ENCODE results near the gene MAGI2. TPM values are rescaled to one million over a fixed set of nuclear protein-coding genes. Genes with fewer than 3 reads are reported as not detected.
"Not testable (repeated sequence)": the region's sequence is repeated elsewhere in the genome, so short reads cannot be mapped to it uniquely, and the experiment has no call there.

Gene MAGI2
- total RNA-seq, 2 experiments from 2014 or later: 0.03 to 0.17 TPM

DNA sequence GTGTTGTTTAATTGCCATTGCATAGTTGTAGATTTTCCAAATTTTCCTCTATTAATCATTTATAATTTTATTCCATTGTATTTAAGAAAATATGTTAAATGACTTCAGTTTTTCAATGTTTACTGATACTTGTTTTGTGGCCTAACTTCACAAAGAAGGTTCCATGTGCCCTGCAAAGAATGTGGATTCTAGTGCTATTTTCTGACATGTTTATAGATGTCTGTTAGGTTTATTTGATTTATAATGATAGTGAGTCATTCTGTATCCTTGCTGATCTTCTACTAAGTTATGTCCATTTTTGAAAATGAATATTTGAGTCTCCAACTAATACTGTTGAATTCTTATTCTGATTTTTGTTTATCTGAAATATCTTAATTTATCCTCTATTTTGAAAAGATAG lies 369.0 kb downstream of the MAGI2 start:
- ChIA-PET POLR2A (no interaction called here), CTCF (ENCODE audit: unreplicated experiment) (no interaction called here)
- no peaks in the 10 kb centered on the region for H3K9me2 ChIP-seq (ENCODE audit: insufficient read depth, low read length)
- no peak overlapping the region for H2AFZ ChIP-seq (ENCODE audit: low read length)
- no peaks in the 10 kb centered on the region for H4K20me1 ChIP-seq (ENCODE audit: insufficient read depth, low read length)
- no peaks in the 10 kb centered on the region for H3K9me3 ChIP-seq (ENCODE audit: low read length)
- no peaks in the 10 kb centered on the region for H3K79me2 ChIP-seq (ENCODE audit: insufficient read depth, low read depth, low read length)
- no peak overlapping the region for H3K27ac ChIP-seq (ENCODE audit: low read depth, low read length, poor library complexity, severe bottlenecking)
- intact Hi-C loops (cut with micrococcal nuclease; ENCODE audit: unreplicated experiment): no loop called here
- H3K4me2 ChIP-seq (ENCODE audit: low read length): no peak overlapping the region
- H3K4me3 ChIP-seq (ENCODE audit: low read depth, low read length, poor library complexity, severe bottlenecking): no peak overlapping the region
- no peaks in the 10 kb centered on the region for H3K36me3 ChIP-seq (ENCODE audit: insufficient read depth, low read length)
- no peaks in the 10 kb centered on the region for H3K4me1 ChIP-seq (ENCODE audit: insufficient read depth, low read length, poor library complexity, severe bottlenecking)
- no peak for DNase-seq (ENCODE audit: low spot score)
- no TSS peak for BruUV-seq (replicated peaks)
- no peak for TF ChIP-seq EZH2phosphoT487 (IDR thresholded peaks at IDR 0.05; ENCODE audit: borderline replicate concordance, low read depth, low read length)
- TF ChIP-seq, protein P1, sequence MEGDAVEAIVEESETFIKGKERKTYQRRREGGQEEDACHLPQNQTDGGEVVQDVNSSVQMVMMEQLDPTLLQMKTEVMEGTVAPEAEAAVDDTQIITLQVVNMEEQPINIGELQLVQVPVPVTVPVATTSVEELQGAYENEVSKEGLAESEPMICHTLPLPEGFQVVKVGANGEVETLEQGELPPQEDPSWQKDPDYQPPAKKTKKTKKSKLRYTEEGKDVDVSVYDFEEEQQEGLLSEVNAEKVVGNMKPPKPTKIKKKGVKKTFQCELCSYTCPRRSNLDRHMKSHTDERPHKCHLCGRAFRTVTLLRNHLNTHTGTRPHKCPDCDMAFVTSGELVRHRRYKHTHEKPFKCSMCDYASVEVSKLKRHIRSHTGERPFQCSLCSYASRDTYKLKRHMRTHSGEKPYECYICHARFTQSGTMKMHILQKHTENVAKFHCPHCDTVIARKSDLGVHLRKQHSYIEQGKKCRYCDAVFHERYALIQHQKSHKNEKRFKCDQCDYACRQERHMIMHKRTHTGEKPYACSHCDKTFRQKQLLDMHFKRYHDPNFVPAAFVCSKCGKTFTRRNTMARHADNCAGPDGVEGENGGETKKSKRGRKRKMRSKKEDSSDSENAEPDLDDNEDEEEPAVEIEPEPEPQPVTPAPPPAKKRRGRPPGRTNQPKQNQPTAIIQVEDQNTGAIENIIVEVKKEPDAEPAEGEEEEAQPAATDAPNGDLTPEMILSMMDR (conservative IDR thresholded peaks at IDR 0.05; ENCODE audit: low read length): no peak

DNA sequence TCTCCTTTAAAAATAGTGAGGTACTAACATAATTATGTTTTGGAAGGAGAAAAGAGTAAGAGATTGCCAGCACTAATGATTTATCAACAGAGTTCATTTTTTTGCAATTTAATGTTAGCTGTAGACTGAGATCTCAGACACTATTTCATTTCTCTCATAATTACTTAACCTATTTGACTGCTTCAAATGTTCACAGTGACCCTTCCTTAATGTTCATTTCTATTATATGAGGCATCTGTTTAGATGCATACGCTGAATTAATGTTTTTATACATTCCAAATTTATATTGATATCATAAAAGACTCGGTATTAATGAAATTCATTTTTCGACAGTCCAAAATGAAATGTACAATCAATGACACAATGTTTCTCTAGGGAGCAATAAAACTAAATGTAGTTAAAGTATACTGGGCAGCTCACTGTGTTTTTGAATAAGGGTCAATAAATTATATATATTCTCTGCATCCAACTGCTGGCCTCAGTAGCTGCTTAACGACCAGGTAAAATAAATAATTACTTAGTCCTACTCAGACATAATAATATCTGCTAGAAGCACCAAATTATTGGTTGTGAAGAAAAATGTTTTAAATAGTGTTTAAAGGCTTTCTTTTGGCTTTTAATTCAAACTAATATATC lies 373.4 kb downstream of the MAGI2 start:
- Histone ChIP-seq H3K27ac (ENCODE audit: low read depth, low read length, poor library complexity, severe bottlenecking) (no peak overlapping the region), H3K4me3 (ENCODE audit: low read depth, low read length, poor library complexity, severe bottlenecking) (no peak overlapping the region), H3K4me2 (ENCODE audit: low read length) (no peak overlapping the region), H3K4me1 (ENCODE audit: insufficient read depth, low read length, poor library complexity, severe bottlenecking) (no peaks in the 10 kb centered on the region), H2AFZ (ENCODE audit: low read length) (no peak overlapping the region), H3K79me2 (ENCODE audit: insufficient read depth, low read depth, low read length) (no peaks in the 10 kb centered on the region), H3K9me3 (ENCODE audit: low read length) (no peaks in the 10 kb centered on the region), H3K36me3 (ENCODE audit: insufficient read depth, low read length) (no peaks in the 10 kb centered on the region), H3K9me2 (ENCODE audit: insufficient read depth, low read length) (no peaks in the 10 kb centered on the region), H4K20me1 (ENCODE audit: insufficient read depth, low read length) (no peaks in the 10 kb centered on the region)
- no TSS peak for BruUV-seq (replicated peaks)
- POLR2A ChIA-PET: no interaction called here
- intact Hi-C loops (cut with micrococcal nuclease; ENCODE audit: unreplicated experiment): loop anchor here (2.0 kb wide), 1 partner anchor 43 kb away; no protein-coding TSS in a partner anchor
- CTCF ChIA-PET (ENCODE audit: unreplicated experiment): no interaction called here
- TF ChIP-seq EZH2phosphoT487 (IDR thresholded peaks at IDR 0.05; ENCODE audit: borderline replicate concordance, low read depth, low read length): no peak
- TF ChIP-seq, protein P1 (conservative IDR thresholded peaks at IDR 0.05; ENCODE audit: low read length): no peak
- no peak for DNase-seq (ENCODE audit: low spot score)

DNA sequence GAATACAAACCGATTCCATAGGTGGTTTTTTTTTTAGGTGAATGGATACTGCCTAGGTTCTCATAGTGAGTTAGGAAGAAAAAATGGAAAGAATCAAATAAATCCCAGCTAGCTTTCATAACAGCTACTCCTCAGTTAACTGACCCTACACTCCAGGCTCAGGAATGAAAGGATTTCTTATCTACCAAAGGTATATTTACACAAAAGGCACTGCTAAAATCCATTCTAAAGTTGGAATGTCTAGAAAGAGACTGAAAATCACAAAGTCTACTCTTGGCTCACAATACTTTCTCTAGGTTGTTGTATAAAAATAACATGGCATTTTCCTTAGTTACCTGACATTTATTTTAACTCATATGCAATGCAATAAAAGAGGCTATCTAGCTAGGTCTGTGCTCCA lies 375.2 kb downstream of the MAGI2 start:
- no TSS peak for BruUV-seq (replicated peaks)
- TF ChIP-seq, protein P1 (conservative IDR thresholded peaks at IDR 0.05; ENCODE audit: low read length): no peak
- TF ChIP-seq EZH2phosphoT487 (IDR thresholded peaks at IDR 0.05; ENCODE audit: borderline replicate concordance, low read depth, low read length): no peak
- no peaks in the 10 kb centered on the region for H3K9me3 ChIP-seq (ENCODE audit: low read length)
- CTCF ChIA-PET (ENCODE audit: unreplicated experiment): no interaction called here
- H4K20me1 ChIP-seq (ENCODE audit: insufficient read depth, low read length): no peaks in the 10 kb centered on the region
- H3K4me2 ChIP-seq (ENCODE audit: low read length): no peak overlapping the region
- intact Hi-C loops (cut with micrococcal nuclease; ENCODE audit: unreplicated experiment): no loop called here
- DNase-seq (ENCODE audit: low spot score): no peak
- H3K9me2 ChIP-seq (ENCODE audit: insufficient read depth, low read length): no peaks in the 10 kb centered on the region
- H3K4me1 ChIP-seq (ENCODE audit: insufficient read depth, low read length, poor library complexity, severe bottlenecking): no peaks in the 10 kb centered on the region
- H2AFZ ChIP-seq (ENCODE audit: low read length): no peak overlapping the region
- no peaks in the 10 kb centered on the region for H3K36me3 ChIP-seq (ENCODE audit: insufficient read depth, low read length)
- H3K27ac ChIP-seq (ENCODE audit: low read depth, low read length, poor library complexity, severe bottlenecking): no peak overlapping the region
- no peak overlapping the region for H3K4me3 ChIP-seq (ENCODE audit: low read depth, low read length, poor library complexity, severe bottlenecking)
- no peaks in the 10 kb centered on the region for H3K79me2 ChIP-seq (ENCODE audit: insufficient read depth, low read depth, low read length)
- POLR2A ChIA-PET: interaction anchor here (0.6 kb wide), 1 partner anchor 15 kb away, joined by 3 read pairs; no protein-coding TSS in a partner anchor

DNA sequence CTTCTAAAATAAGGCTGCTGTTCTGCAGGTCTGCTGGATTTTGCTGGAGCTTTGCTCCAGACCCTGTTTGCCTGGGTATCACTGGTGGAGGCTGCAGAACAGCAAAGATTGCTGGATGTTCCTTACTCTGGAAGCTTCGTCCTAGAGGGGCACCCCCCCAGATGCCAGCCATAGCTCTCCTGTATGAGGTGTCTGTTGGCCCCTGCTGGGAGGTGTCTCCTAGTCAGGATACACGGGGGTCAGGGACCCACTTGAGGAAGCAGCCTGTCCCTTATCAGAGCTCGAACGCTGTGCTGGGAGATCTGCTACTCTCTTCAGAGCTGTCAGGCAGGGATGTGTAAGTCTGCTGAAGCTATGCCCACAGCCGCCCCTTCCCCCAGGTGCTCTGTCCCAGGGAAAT lies 382.3 kb downstream of the MAGI2 start:
- H3K9me3 ChIP-seq (ENCODE audit: low read length); H3K9me2 ChIP-seq (ENCODE audit: insufficient read depth, low read length); H3K4me1 ChIP-seq (ENCODE audit: insufficient read depth, low read length, poor library complexity, severe bottlenecking); H3K4me3 ChIP-seq (ENCODE audit: low read depth, low read length, poor library complexity, severe bottlenecking); DNase-seq (ENCODE audit: low spot score); H3K36me3 ChIP-seq (ENCODE audit: insufficient read depth, low read length); H3K79me2 ChIP-seq (ENCODE audit: insufficient read depth, low read depth, low read length); POLR2A ChIA-PET; BruUV-seq (replicated peaks); H3K4me2 ChIP-seq (ENCODE audit: low read length); intact Hi-C loops (cut with micrococcal nuclease; ENCODE audit: unreplicated experiment); CTCF ChIA-PET (ENCODE audit: unreplicated experiment); H2AFZ ChIP-seq (ENCODE audit: low read length); H3K27ac ChIP-seq (ENCODE audit: low read depth, low read length, poor library complexity, severe bottlenecking); H4K20me1 ChIP-seq (ENCODE audit: insufficient read depth, low read length): not testable (repeated sequence)
